HG03469 (cell line): Measurements from ENCODE around the gene EIF4G3.
"Not testable (repeated sequence)": the region's sequence is repeated elsewhere in the genome, so short reads cannot be mapped to it uniquely, and the experiment has no call there.

Source experiments
- ATAC-seq: cut with Tn5 transposase; IDR thresholded peaks from one replicate; pipeline ENCODE4 v1.9.1; 2021; ENCODE audit warnings: mild to moderate bottlenecking, moderate library complexity, moderate number of reproducible peaks; ENCODE audit not compliant: unreplicated experiment

EIF4G3 gene

DNA sequence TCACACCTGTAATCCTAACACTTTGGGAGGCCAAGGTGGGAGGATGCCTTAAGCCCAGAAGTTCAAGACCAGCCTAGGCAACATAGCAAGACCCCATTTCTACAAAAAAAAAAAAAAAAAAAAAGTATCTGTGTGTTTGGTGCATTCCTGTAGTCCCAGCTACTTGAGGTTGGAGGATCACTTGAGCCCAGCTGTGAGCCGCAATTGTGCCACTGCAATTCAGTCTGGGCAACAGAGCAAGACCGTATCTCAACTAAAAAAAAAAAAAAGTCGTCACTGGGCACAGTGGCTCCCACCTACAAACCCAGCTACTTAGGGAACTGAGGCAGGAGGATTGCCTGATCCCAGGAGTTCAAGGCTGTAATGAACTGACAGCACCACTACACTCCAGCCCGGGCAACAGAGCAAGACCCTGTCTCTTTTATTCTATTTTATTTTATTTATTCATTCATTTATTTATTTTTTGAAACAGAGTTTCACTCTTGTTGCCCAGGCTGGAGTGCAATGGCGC, 8.6 kb upstream of the EIF4G3 start:
- no peak for ATAC-seq

DNA sequence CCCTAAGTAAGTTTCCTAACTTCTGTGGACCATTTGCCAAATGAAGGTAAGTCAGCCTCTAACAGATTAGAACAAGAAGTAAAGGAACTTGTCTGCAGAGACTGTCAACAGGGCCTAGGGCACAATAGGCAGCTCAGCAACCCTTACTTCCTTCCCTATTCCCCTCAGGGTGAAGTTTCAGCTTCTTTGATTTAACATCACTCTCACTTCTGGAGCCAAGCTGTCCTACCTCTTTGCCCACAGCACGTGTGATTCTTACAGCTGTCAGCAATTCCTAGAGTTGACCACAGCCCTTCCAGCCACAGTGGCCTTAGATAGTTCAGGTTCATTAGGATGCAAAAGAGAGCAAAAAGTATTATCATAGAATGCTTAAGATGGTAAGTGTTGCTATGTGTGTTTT, 7.6 kb upstream of the EIF4G3 start:
- no peak for ATAC-seq

DNA sequence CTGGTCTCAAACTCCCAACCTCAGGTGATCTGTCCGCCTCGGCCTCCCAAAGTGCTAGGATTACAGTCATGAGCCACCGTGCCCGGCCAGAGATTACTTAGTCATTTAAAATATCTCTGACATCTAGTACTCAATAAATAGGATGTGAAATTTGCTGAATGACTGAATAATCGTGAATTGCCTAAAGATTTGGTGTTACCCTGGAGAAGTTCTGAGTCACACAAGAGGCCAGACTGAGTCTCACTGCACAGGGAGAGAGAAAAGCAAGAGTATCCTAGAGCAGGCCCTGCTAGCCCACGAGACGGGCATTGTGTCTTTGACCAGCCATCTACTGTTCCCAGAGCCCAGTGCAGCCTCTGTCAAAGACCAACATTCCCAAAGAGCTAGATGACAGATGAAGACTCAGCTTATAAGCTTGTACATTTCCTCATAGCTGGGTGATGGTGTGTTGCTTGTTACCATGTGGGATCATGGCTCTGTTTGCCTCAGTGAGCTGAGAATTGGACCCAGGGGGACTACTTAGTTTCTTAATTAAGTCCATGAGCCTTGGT, 5.6 kb upstream of the EIF4G3 start:
- no peak for ATAC-seq

DNA sequence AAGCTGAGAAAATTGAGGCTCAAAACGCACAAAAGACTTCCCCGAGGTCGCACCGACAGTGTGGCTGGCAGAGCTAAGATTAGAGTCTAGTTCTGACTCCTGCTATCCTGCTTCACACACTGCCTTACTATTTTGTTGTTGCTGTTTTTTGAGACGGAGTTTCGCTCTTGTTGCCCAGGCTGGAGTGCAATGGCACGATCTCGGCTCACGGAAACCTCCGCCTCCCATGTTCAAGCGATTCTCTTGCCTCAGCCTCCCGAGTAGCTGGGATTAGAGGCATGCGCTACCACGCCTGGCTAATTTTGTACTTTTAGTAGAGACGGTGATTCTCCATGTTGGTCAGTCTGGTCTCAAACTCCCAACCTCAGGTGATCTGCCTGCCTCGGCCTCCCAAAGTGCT, 1.6 kb upstream of the EIF4G3 start:
- ATAC-seq, result not testable (repeated sequence)

DNA sequence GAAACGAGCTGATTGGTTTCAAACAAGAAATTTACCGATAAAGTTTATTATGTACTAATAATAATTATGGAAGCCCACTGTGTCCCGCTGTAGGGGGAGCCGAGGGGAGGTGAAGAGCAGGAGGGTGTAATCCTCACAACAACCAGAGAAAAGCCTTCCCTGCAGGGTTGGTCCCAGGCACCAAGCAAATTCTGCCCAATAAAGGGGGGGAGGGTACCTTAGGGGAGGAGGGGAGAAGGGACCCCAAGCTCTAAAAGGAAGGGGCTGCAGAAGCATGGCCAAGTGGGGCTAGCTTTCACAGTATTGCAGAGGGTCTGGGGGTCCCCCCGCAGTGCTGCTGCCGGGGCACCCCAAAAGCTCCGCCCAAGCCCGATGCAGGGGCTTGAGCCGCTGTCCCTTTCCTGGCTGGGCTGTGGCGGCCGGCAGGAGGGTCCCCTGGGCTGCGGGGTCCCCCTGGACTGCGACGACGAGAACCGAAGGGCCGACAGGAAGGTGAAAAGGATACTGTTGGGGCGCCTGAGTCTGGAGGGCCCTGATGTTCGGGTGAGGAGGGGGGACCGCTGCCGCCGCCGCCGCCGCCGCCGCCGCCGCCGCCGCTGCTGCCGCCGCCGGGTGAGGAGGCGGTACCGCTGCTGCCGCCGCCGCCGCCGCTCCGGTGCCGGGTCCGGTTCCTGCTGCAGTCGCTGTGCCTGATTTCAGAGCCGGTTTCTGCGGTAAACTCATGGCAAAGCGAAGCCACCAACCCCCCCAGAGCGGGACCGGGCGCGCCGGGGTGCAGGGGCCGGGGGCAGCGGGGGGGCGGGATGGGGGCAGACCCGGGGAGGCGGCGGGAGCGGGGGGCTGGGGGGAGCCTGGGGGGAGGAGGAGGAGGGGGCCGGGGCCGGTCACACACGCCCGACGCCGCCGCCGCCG, 771 bp downstream of the EIF4G3 start:
- no peak for ATAC-seq

DNA sequence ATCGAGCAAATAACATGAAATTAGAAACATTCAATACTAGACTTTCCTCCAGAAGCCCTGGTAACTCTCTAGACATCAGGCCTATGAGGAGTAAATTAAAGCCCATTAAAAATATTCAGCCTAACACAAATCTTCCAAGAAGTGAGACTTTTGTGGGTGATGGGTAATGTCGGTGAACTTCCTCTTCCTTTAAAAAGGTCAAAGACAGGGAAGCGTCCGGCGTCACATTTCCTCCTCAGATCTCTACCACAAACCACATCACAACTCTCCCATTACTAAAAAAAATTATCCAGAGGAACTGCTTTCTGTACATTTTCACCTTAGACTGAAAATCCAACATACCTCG, 1.4 kb downstream of the EIF4G3 start:
- ATAC-seq, result no peak

DNA sequence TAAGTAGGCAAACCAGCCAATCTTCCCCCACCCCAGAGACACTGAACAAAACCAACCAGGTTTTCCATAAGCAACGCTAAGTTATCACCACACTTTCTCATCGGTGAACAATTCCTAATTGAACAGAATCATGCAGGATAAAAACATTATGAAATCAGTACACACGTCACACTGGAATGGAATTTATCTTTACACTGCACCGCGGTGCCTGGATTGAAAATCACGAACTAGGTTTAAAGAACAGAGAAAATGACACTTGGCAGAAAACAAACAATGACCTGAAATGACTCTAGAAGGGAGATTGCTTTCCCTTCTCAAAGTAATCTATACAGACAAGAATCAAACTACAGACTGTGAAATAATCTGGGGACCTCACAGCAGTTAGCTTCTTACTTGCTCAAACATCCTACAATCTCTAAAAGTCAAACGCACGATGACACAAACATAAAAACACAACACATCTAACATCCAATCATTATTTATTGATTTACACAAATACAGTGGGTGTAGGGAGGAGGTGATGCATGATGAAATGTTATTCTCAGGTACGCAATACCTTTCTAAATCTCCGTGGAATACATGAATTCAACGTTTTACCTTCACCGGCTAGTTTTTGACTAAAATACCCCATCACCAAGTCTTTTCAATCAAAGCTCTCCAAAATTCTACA, 1.9 kb downstream of the EIF4G3 start:
- no peak for ATAC-seq

DNA sequence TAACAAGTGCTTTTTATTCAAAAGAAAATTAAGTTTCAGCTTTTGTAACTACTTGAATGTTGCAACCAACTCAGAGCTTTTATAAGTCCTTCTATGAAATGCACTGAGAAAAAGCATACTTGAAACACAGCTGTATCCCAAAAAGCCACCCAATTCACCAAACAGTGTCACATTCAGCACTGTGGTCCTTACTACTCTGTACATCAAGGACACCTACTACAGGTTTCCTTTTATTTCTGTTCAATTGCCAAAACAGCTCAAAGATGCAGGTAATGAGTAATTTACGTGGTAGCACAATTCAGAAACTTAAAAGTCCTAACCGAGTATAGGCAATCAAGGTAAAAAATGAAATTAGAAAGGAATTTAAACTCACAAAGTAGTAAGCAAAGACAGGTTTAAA, 2.5 kb downstream of the EIF4G3 start:
- ATAC-seq, result no peak

DNA sequence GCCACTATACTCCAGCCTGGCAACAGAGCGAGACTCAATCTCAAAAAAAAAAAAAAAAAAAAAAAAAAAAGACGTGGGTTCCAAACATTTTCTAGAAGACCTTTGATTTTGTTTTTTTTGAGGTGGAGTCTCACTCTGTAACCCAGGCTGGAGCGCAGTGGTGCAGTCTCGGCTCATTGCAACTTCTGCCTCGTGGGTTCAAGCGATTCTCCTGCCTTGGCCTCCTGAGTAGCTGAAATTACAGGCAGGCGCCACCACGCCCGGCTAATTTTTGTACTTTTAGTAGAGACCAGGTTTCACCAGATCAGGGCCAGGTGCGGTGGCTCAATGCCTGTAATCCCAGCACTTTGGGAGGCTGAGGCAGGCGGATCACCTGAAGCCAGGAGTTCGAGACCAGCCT, 3.6 kb downstream of the EIF4G3 start:
- not testable (repeated sequence) for ATAC-seq

DNA sequence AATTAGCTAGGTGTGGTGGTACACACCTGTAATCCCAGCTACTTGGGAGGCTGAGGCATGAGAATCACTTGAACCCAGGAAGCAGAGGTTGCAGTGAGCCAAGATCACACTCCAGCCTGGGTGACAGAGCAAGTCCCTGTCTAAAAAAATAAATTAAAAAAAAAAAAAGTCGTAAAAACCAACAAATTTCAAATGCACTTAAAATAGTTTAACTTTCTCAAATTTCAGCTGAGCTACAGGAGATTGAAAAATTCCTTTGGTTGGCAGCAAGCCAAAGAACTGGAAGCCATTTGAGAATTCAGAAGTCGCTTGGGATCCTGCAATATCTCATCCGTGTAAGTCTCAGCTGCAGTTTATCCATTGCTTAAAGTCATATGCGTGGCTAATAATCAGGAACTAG, 5.9 kb downstream of the EIF4G3 start:
- not testable (repeated sequence) for ATAC-seq

DNA sequence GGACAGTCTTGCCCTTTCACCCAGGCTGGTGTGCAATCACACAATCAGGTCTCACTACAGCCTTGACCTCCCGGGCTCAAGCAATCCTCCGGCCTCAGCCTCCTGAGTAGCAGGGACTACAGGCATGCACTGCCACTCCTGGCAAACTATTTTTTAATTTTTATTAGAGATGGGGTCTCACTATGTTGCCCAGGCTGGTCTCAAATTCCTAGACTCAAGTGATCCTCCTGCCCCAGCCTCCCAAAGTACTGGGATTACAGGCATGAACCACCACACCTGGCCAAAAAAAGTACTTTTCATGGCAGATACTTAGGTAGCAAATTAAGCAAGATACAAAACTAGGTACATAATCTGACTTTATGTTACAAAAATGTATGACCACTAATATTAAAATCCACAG, 8.3 kb downstream of the EIF4G3 start:
- no peak for ATAC-seq

DNA sequence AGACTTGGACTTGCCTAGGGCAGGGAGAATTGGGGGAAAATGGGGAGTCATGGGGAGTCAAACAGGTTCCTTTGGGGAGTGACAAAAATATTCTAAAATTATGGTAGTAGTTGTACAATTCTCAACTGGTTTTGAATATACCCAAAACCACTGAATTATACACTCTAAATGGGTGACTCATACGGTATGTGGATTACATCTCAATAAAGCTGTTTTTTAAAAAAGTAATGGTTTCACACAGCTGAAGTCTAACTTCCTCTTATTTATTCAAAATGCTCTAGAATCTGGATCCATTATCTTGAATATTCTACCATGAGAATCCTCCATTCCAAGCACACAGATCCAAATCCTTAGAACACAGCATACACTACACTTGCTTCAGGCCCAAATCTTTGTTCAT, 11.1 kb downstream of the EIF4G3 start:
- no peak for ATAC-seq

DNA sequence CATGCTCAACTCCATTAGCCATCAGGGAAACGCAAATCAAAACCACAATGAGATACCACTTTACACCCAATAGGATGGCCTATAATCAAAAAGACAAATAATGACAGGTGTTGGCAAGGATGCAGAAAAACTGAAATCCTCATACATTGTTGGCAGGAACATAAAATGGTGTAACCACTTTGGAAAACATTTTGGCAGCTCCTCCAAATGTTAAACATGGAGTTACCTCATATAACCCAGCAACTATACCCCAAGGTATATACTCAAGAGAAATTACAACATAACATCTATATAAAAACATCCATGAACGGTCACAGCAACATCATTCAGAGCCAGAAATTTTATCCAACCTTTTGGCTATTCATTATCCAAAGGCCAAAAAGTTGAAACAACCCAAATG, 11.6 kb downstream of the EIF4G3 start:
- no peak for ATAC-seq

DNA sequence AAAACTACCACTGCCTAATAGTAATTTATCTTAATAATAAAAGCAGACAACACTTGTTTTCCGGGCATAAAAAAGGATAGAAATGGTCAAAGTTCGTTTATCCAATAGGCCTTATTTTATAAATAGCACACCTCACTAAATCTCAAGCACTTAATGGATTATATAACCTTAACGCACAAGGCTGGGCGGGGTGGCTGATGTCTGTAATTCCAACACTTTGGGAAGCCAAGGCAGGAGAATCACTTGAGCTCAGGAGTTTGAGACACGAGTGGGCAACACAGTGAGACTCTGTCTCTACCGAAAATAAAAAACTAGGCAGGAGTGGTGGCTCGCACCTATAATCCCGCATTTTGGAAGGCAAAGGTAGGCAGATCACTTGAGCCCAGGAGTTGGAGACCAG, 12.4 kb downstream of the EIF4G3 start:
- ATAC-seq, result no peak

DNA sequence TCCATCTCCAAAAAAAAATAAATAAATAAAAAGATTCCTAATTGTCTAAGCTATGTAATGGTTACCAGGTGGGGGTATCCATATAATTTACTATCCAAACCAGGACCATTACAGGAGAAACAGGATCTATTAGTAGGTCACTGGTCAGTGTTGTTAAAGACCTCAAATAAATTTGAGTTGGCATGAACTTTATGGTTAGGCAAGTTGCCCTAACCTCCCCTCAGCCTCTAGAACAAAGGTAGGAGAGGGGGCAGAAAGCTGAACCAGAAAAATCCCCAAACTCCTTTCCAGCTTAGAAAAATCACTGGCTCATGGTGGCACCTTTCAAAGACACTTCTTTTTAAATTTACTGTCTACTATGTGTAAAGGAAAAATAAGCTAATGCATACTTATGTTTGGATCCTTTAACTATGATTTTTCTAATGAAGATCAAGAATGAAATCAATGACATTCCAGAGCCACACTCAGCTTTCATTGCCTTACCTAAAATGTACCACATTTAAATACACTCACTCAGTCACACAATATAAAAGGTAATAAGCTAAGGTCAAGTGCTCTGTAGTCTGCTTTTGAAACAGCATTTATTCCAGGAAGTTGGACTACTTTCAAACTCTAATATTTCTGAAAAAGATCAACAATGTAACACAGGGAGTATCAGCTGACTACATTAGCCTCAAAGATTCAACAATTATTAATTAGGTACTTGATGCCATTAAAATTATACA, 13.8 kb downstream of the EIF4G3 start:
- ATAC-seq, result no peak

DNA sequence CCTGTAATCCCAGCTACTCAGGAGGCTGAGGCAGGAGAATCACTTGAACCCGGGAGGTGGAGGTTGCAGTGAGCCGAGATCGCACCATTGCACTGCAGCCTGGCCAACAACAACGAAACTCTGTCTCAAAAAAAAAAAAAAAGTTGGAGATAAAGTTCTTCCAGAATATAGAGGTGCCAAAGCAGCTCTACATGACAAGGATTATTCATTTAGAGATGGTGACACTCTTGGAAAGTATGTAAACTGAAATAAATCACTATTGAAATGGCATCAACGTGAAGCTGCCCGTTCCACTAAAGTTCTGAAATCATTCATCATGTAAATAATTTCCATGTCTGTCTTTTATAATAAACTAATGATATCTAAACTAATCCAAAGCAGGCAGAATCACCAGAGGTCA, 14.9 kb downstream of the EIF4G3 start:
- ATAC-seq, result no peak

DNA sequence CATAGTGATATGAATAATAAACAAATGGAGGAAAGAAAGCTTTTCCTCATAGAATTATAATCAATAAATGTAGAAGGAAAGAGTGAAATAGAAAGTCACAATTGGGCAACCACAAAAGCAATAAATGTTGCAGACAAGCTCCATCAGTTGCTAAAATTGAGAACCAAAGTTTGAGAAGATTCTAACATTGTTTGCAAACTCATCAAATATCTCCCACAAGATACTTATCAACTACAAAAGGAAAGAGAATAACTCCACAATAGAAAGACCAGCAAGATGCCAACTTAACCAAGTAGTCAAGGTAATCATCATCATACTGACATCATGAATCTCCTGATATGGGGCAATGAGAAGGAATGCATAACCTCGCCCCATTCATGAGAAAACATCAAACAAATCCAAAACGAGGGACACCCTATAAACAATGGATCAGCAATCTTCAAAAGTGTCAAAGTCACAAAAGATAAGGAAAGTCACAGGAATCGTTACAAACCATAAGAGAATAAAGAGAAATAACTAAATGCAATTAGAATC, 16.4 kb downstream of the EIF4G3 start:
- no peak for ATAC-seq

DNA sequence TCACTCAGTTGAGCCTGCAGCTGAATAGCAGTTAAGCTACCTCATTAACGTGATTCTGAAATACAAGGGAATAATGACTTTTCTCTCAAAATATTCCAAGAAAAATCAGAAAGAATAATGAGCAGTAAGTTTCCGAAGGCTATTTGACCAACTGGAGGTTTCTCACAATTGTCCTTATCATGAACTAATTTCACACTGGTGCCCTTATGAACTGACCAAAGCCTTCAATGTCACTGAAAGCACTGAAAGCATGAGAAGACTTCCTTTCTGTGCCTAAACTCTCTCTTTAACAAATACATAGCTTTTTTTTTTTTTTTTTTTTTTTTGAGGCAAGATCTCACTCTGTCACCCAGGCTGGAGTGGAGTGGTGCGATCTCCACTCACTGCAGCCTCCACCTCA, 18.8 kb downstream of the EIF4G3 start:
- no peak for ATAC-seq

DNA sequence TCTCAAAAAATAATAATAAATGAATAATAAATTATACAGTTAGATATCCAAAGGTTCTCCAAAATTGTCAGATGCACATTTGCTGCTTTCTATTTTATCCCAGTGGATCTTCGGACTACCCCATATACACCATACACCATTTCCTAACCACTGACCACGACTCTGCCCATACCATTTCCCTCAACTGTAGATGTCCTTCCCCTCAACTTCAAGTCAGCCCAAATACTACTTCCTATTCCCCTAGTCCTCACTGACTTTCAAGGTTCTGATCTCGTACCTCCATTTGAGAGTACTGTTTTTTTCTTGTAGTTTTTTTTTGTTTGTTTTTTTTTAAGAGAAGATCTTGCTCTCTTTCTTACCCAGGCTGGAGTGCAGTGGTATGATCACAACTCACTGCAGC, 19.6 kb downstream of the EIF4G3 start:
- no peak for ATAC-seq

DNA sequence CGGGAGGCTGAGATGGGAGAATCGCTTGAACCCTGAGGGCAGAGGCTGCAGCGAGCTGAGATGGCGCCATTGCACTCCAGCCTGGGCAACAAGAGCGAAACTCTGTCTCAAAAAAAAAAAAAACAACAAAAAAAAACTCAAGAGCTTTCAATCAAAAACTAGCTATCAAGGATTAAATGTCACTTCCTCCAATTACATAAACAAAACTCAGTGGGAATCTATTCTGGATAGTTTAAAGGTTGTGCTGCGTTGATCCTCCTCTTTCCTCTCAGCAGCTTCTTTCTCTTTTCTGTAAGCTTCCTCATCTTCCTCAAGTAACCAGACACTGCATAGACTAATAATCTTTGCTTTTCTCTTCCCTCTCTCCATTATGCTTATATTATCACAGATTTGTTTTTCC, 20.7 kb downstream of the EIF4G3 start:
- ATAC-seq, result no peak

DNA sequence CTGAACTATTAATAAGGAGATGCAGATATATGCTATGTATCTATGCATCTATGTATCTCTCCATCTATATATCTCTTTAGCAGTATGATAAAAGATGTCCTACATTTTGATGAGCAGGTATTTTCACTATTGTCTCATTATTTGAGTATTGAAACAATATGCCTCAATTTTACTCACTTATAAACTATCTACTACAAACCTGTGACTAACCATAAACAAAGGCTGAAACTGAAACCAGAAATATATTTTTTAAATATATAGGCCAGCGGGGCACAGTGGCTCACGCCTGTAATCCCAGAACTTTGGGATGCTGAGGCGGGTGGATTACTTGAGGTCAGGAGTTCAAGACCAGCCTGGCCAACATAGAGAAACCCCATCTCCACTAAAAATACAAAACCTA, 22.0 kb downstream of the EIF4G3 start:
- ATAC-seq, result no peak
